HepG2 (cell line): ENCODE measurements around the gene ADIPOR2. TPM values are rescaled to one million over a fixed set of nuclear protein-coding genes. Genes with fewer than 3 reads are reported as not detected.

Source experiments
- FOXK2 ChIP-seq: fragments of 450-650 bp; IDR thresholded peaks from 2 replicates; pipeline ENCODE4 v1.6.1; 2016
- GABPB1 ChIP-seq: IDR thresholded peaks from 2 replicates; pipeline ENCODE4 v1.6.1; 2016; ENCODE audit warnings: mild to moderate bottlenecking, missing genetic modification reagents, moderate library complexity, missing compliant biosample characterization
- HDAC6 ChIP-seq: fragments of 200-600 bp; sonication (generic); IDR thresholded peaks from 2 replicates; pipeline ENCODE4 v1.7.0; 2017; ENCODE audit warnings: mild to moderate bottlenecking, antibody characterized with exemption, low read length, low read depth
- HMGXB4 ChIP-seq, 2 experiments: sonication (generic) in 1 of 2; formaldehyde crosslinking in 1 of 2; IDR thresholded peaks; 2 replicates each; pipeline versions ENCODE4 v1.4.0 to v1.6.1; 2018 to 2020; ENCODE audit warnings: missing genetic modification reagents in 2 of 2, borderline replicate concordance in 1 of 2, low read depth in 1 of 2, mild to moderate bottlenecking in 1 of 2, missing biosample characterization in 1 of 2
- HOMEZ ChIP-seq: IDR thresholded peaks from 2 replicates; pipeline ENCODE4 v1.6.1; 2016; ENCODE audit warnings: low read depth
- KLF15 ChIP-seq: sonication (generic); formaldehyde crosslinking; IDR thresholded peaks from 2 replicates; pipeline ENCODE4 v1.8.1; 2023; ENCODE audit warnings: borderline replicate concordance, mild to moderate bottlenecking, inconsistent platforms, missing genetic modification reagents, mixed read lengths
- NR2F6 ChIP-seq, 2 experiments: IDR thresholded peaks; 2 replicates each; pipeline ENCODE4 v1.6.1; 2016; ENCODE audit warnings: antibody characterized with exemption in 1 of 2, mild to moderate bottlenecking in 1 of 2
- SAP130 ChIP-seq: IDR thresholded peaks from 2 replicates; pipeline ENCODE4 v1.6.1; 2016; ENCODE audit warnings: low read depth
- SOX13 ChIP-seq, 3 experiments: fragments of 450-650 bp in 1 of 3; sonication (generic) in 1 of 3; formaldehyde crosslinking in 1 of 3; IDR thresholded peaks in 2 of 3; conservative IDR thresholded peaks in 1 of 3; 2 replicates each; pipeline versions ENCODE4 v1.5.0 to v1.6.1; 2016 to 2020; ENCODE audit warnings: antibody characterized with exemption in 1 of 3, mild to moderate bottlenecking in 1 of 3, missing compliant biosample characterization in 1 of 3, missing genetic modification reagents in 1 of 3, moderate library complexity in 1 of 3
- SOX5 ChIP-seq: IDR thresholded peaks from 2 replicates; pipeline ENCODE4 v1.6.1; 2016; ENCODE audit warnings: borderline replicate concordance
- TEAD3 ChIP-seq: optimal IDR thresholded peaks from 2 replicates; pipeline ENCODE3; 2016; ENCODE audit warnings: borderline replicate concordance
- ZBTB2 ChIP-seq: sonication (generic); formaldehyde crosslinking; IDR thresholded peaks from 2 replicates; pipeline ENCODE4 v1.8.0; 2022; ENCODE audit warnings: low read depth, missing genetic modification reagents
- ZHX1 ChIP-seq: sonication (generic); formaldehyde crosslinking; IDR thresholded peaks from 2 replicates; pipeline ENCODE4 v1.8.1; 2022; ENCODE audit warnings: low read depth, mild to moderate bottlenecking, missing genetic modification reagents
- ZNF275 ChIP-seq: sonication (generic); formaldehyde crosslinking; IDR thresholded peaks from 2 replicates; pipeline ENCODE4 v1.8.0; 2022; ENCODE audit warnings: missing genetic modification reagents, mild to moderate bottlenecking, inconsistent platforms, borderline replicate concordance
- ZNF331 ChIP-seq: sonication (generic); formaldehyde crosslinking; IDR thresholded peaks from 2 replicates; pipeline ENCODE4 v1.4.0; 2020; ENCODE audit warnings: missing genetic modification reagents
- ZNF468 ChIP-seq: sonication (generic); formaldehyde crosslinking; IDR thresholded peaks from 2 replicates; pipeline ENCODE4 v1.8.0; 2022; ENCODE audit warnings: mild to moderate bottlenecking, moderate library complexity, missing genetic modification reagents
- ZNF512 ChIP-seq: sonication (generic); formaldehyde crosslinking; IDR thresholded peaks from 2 replicates; pipeline ENCODE4 v1.4.0; 2020; ENCODE audit warnings: mild to moderate bottlenecking, missing genetic modification reagents
- ZNF737 ChIP-seq: sonication (generic); formaldehyde crosslinking; IDR thresholded peaks from 2 replicates; pipeline ENCODE4 v1.5.0; 2020; ENCODE audit warnings: missing genetic modification reagents, mild to moderate bottlenecking, borderline replicate concordance
- ZNF878 ChIP-seq: sonication (generic); formaldehyde crosslinking; IDR thresholded peaks from 2 replicates; pipeline ENCODE4 v1.8.1; 2023; ENCODE audit warnings: mild to moderate bottlenecking, missing genetic modification reagents, moderate library complexity
- polyA plus RNA-seq, 8 experiments: library from polyadenylated mRNA; depleted of rRNA in 3 of 8; stranded (reverse) in 7 of 8; unstranded in 1 of 8; fragments of >200 nt; fragmentation: Illumina TruSeq in 4 of 8; extraction: Trizol in 4 of 8; gene quantifications; 2 replicates each; pipeline versions ENCODE4 v1.2.1 to v1.2.3, GENCODE V29; 2011 to 2016; ENCODE audit warnings: low read depth in 4 of 8, missing spikeins in 1 of 8, mixed read lengths in 1 of 8; ENCODE audit not compliant: insufficient read depth in 1 of 8
- total RNA-seq, 5 experiments: library from RNA; depleted of rRNA; stranded (reverse); fragments of >200 nt; fragmentation: Illumina TruSeq; extraction: Trizol; gene quantifications; 2 replicates each; pipeline ENCODE4 v1.2.3, GENCODE V29; 2016; ENCODE audit warnings: low read depth in 1 of 5

The ADIPOR2 gene
- total and polyA plus RNA-seq, 2 of the 13 experiments (the other 11 are each of a cell fraction or from before 2014, with no cell fraction given), result 35.2 to 52.2 TPM

GRCh38 chr12:1758887-1759286, 68.0 kb downstream of the ADIPOR2 start (continued):
- TF ChIP-seq ZBTB2 (CRISPR knock-in tag) (no peak), HDAC6 (no peak), ZNF275 (no peak), TEAD3 (CRISPR knock-in tag) (no peak), GABPB1 (no peak), HOMEZ (no peak), ZNF878 (CRISPR knock-in tag) (no peak), KLF15 (CRISPR knock-in tag) (no peak), ZNF512 (CRISPR knock-in tag) (no peak), NR2F6 (IDR thresholded peaks at IDR 0.05) (no peak), NR2F6 (CRISPR knock-in tag; IDR thresholded peaks at IDR 0.05) (peak; percentile 8; the same call in 1 of the 2 replicates), SOX13 (IDR thresholded peaks at IDR 0.05) (no peak), SOX13 (CRISPR knock-in tag; conservative IDR thresholded peaks at IDR 0.05 in 1 of 2, IDR thresholded peaks at IDR 0.05 in 1 of 2) (peak in 1 of 2 experiments; percentile 38; a peak in 1 of 4 replicates), HMGXB4 (CRISPR knock-in tag; IDR thresholded peaks at IDR 0.05; ENCODE audit: borderline replicate concordance in 1 of 2, low read depth in 1 of 2) (no peak), SAP130 (peak; percentile 26; the same call in 1 of the 2 replicates), ZHX1 (CRISPR knock-in tag) (no peak), ZNF468 (CRISPR knock-in tag) (no peak), ZNF737 (CRISPR knock-in tag) (no peak), SOX5 (CRISPR knock-in tag) (peak; percentile 46; the same call in 1 of the 2 replicates), ZNF331 (CRISPR knock-in tag) (no peak), FOXK2 (no peak)
